ENCODE measurements around the gene EPHB1. TPM values are rescaled to one million over a fixed set of nuclear protein-coding genes. Genes with fewer than 3 reads are reported as not detected.

EPHB1 gene
- total and polyA plus RNA-seq, 2 of the 13 experiments (the other 11 are each of a cell fraction or from before 2014, with no cell fraction given): 0.07 to 0.21 TPM

DNA sequence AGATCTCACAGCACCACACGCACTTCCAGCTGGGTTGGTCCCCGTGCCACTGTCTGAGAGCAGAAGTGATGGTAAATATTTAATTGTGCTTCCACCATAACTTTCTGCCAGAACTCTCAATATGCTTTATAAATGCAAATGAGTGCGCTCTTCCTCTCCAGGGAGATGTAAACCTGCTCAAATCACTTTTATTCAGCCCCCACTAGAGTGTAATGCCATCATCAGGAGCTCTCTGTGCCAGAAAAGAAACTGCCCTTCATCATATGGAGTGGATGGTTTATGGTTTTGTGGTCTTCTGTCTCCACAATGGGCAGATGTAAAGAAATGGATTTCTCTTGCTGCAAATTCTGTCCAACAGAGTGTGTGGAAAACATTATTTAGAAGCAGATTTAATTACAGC lies 127.0 kb downstream of the EPHB1 start (continued):
- TF ChIP-seq, protein P1, sequence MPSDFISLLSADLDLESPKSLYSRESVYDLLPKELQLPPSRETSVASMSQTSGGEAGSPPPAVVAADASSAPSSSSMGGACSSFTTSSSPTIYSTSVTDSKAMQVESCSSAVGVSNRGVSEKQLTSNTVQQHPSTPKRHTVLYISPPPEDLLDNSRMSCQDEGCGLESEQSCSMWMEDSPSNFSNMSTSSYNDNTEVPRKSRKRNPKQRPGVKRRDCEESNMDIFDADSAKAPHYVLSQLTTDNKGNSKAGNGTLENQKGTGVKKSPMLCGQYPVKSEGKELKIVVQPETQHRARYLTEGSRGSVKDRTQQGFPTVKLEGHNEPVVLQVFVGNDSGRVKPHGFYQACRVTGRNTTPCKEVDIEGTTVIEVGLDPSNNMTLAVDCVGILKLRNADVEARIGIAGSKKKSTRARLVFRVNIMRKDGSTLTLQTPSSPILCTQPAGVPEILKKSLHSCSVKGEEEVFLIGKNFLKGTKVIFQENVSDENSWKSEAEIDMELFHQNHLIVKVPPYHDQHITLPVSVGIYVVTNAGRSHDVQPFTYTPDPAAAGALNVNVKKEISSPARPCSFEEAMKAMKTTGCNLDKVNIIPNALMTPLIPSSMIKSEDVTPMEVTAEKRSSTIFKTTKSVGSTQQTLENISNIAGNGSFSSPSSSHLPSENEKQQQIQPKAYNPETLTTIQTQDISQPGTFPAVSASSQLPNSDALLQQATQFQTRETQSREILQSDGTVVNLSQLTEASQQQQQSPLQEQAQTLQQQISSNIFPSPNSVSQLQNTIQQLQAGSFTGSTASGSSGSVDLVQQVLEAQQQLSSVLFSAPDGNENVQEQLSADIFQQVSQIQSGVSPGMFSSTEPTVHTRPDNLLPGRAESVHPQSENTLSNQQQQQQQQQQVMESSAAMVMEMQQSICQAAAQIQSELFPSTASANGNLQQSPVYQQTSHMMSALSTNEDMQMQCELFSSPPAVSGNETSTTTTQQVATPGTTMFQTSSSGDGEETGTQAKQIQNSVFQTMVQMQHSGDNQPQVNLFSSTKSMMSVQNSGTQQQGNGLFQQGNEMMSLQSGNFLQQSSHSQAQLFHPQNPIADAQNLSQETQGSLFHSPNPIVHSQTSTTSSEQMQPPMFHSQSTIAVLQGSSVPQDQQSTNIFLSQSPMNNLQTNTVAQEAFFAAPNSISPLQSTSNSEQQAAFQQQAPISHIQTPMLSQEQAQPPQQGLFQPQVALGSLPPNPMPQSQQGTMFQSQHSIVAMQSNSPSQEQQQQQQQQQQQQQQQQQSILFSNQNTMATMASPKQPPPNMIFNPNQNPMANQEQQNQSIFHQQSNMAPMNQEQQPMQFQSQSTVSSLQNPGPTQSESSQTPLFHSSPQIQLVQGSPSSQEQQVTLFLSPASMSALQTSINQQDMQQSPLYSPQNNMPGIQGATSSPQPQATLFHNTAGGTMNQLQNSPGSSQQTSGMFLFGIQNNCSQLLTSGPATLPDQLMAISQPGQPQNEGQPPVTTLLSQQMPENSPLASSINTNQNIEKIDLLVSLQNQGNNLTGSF (CRISPR knock-in tag; IDR thresholded peaks at IDR 0.05): no peak
- no peak for TF ChIP-seq HMGA1 (CRISPR knock-in tag; conservative IDR thresholded peaks at IDR 0.05)
- no peak for TF ChIP-seq NBN (conservative IDR thresholded peaks at IDR 0.05)
- TF ChIP-seq DR1 (CRISPR knock-in tag; IDR thresholded peaks at IDR 0.05): no peak
- no peak for TF ChIP-seq FOXK2 (IDR thresholded peaks at IDR 0.05)

DNA sequence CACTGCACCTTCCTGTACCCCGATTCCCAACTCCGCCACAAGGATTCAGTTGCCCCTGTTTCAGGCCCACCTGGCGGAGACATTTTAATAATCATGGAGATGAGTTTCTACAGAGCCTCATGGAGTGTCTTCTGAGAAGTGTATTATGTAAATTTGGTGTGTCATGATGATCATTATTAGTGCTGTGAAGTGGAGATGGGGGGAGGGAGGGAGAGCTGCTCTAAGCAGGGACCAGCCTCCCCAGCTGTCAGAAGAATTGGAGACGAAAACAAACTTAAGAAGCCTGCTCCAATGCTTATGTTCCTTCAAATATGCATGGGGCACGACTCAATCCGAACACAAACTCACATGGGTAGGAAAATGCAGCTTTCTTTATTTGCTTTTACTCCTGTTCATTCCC lies 127.8 kb downstream of the EPHB1 start:
- no TSS peak for BruUV-seq (replicated peaks)
- H3K79me2 ChIP-seq (ENCODE audit: insufficient read depth, low read length): no peaks in the 10 kb centered on the region
- no peak overlapping the region for H2AFZ ChIP-seq (ENCODE audit: low read length)
- H4K20me1 ChIP-seq (ENCODE audit: insufficient read depth, low read length): no peaks in the 10 kb centered on the region
- FAIRE-seq: no peak
- no peaks in the 10 kb centered on the region for H3K9me3 ChIP-seq (ENCODE audit: low read length)
- no peak overlapping the region for H3K4me3 ChIP-seq (replicated peaks in 1 of 3; ENCODE audit: insufficient read depth in 1 of 3, low read depth in 2 of 3, low read length in 3 of 3)
- H3K9ac ChIP-seq (ENCODE audit: insufficient read depth, low read depth, low read length): no peak overlapping the region
- H3K27me3 ChIP-seq (ENCODE audit: control insufficient read depth in 1 of 2, insufficient read depth in 2 of 2, low read length in 2 of 2): no peaks in the 10 kb centered on the region; a peak in 1 of 5 replicates
- no peak for DNase-seq (ENCODE audit: low spot score)
- ChIA-PET POLR2A (no interaction called here), CTCF (ENCODE audit: low intra/inter-chr PET ratio, low total read pairs) (no interaction called here)
- no peak for ATAC-seq
- no peaks in the 10 kb centered on the region for H3K36me3 ChIP-seq (replicated peaks in 1 of 2; ENCODE audit: control insufficient read depth in 1 of 2, insufficient read depth in 2 of 2, low read length in 2 of 2)
- in situ Hi-C loops (cut with HindIII; ENCODE audit: extremely low pct_ligation_motif_present, low pct_unique_long_range_greater_than_20kb): no loop called here
- intact Hi-C loops (cut with micrococcal nuclease; ENCODE audit: unreplicated experiment): no loop called here
- no peak overlapping the region for H3K27ac ChIP-seq (ENCODE audit: extremely low read length, insufficient read depth, low read length)
- no peaks in the 10 kb centered on the region for H3K4me1 ChIP-seq (ENCODE audit: insufficient read depth, low read length)
- H3K4me2 ChIP-seq (ENCODE audit: low read depth, low read length): no peak overlapping the region
- WGBS (ENCODE audit: low lambda C conversion rate): 18% methylated on average over 6 of the region's 6 CpGs
- TF ChIP-seq ZNF878 (CRISPR knock-in tag; IDR thresholded peaks at IDR 0.05): no peak
- TF ChIP-seq, protein P2, sequence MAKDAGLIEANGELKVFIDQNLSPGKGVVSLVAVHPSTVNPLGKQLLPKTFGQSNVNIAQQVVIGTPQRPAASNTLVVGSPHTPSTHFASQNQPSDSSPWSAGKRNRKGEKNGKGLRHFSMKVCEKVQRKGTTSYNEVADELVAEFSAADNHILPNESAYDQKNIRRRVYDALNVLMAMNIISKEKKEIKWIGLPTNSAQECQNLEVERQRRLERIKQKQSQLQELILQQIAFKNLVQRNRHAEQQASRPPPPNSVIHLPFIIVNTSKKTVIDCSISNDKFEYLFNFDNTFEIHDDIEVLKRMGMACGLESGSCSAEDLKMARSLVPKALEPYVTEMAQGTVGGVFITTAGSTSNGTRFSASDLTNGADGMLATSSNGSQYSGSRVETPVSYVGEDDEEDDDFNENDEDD (CRISPR knock-in tag; IDR thresholded peaks at IDR 0.05; ENCODE audit: borderline replicate concordance): no peak
- TF ChIP-seq MEIS2 (CRISPR knock-in tag; IDR thresholded peaks at IDR 0.05): no peak
- TF ChIP-seq SALL2 (CRISPR knock-in tag; IDR thresholded peaks at IDR 0.05): no peak
- TF ChIP-seq NRL (CRISPR knock-in tag; IDR thresholded peaks at IDR 0.05; ENCODE audit: borderline replicate concordance): no peak
- TF ChIP-seq HNRNPL (IDR thresholded peaks at IDR 0.05; ENCODE audit: low read depth, low read length): no peak
- no peak for TF ChIP-seq SATB2 (CRISPR knock-in tag; IDR thresholded peaks at IDR 0.05)
- TF ChIP-seq, protein P3, sequence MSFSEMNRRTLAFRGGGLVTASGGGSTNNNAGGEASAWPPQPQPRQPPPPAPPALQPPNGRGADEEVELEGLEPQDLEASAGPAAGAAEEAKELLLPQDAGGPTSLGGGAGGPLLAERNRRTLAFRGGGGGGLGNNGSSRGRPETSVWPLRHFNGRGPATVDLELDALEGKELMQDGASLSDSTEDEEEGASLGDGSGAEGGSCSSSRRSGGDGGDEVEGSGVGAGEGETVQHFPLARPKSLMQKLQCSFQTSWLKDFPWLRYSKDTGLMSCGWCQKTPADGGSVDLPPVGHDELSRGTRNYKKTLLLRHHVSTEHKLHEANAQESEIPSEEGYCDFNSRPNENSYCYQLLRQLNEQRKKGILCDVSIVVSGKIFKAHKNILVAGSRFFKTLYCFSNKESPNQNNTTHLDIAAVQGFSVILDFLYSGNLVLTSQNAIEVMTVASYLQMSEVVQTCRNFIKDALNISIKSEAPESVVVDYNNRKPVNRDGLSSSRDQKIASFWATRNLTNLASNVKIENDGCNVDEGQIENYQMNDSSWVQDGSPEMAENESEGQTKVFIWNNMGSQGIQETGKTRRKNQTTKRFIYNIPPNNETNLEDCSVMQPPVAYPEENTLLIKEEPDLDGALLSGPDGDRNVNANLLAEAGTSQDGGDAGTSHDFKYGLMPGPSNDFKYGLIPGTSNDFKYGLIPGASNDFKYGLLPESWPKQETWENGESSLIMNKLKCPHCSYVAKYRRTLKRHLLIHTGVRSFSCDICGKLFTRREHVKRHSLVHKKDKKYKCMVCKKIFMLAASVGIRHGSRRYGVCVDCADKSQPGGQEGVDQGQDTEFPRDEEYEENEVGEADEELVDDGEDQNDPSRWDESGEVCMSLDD (CRISPR knock-in tag; IDR thresholded peaks at IDR 0.05; ENCODE audit: borderline replicate concordance): no peak
- TF ChIP-seq HDAC6 (IDR thresholded peaks at IDR 0.05; ENCODE audit: low read depth, low read length): no peak
- TF ChIP-seq FOSL2 (CRISPR knock-in tag; IDR thresholded peaks at IDR 0.05): no peak
- TF ChIP-seq ZNF253 (CRISPR knock-in tag; IDR thresholded peaks at IDR 0.05; ENCODE audit: borderline replicate concordance): no peak
